SHP77 (cell line): ENCODE measurements around the gene USP6.
"Not testable (repeated sequence)": the region's sequence is repeated elsewhere in the genome, so short reads cannot be mapped to it uniquely, and the experiment has no call there.

ENCODE experiments used
- DNase-seq, 2 experiments: peaks; one replicate each; lab custom pipeline; 2025; lab: John Stamatoyannopoulos, UW

USP6 gene

GRCh38 chr17:5191541-5192417 is 75.9 kb downstream of the USP6 start, which contains the start of gene ZNF594:
Gene ZNF594, minus strand, starts transcription at chr17:5191868. Its CDS starts 7,612 bp downstream, at chr17:5184256.
- DNase-seq, result peak; percentile 70 to 82

GRCh38 chr17:5194346-5194745 is 78.5 kb downstream of the USP6 start:
- DNase-seq, result no peak

- no peak for DNase-seq
Measured at GRCh38 chr17:5198472-5198871, 82.6 kb downstream of the USP6 start.

- no peak for DNase-seq
Measured at GRCh38 chr17:5200360-5200759, 84.5 kb downstream of the USP6 start.

GRCh38 chr17:5201011-5201410 is 85.2 kb downstream of the USP6 start:
- DNase-seq, result no peak

- no peak for DNase-seq
Measured at GRCh38 chr17:5203178-5203907, 87.5 kb downstream of the USP6 start.

GRCh38 chr17:5203908-5204294 is 88.1 kb downstream of the USP6 start:
- no peak for DNase-seq

- no peak for DNase-seq
Measured at GRCh38 chr17:5209396-5209795, 93.6 kb downstream of the USP6 start.

GRCh38 chr17:5210091-5210490 is 94.3 kb downstream of the USP6 start:
- no peak for DNase-seq

GRCh38 chr17:5210614-5211252 is 94.9 kb downstream of the USP6 start:
- no peak for DNase-seq

GRCh38 chr17:5211458-5211857 is 95.6 kb downstream of the USP6 start:
- no peak for DNase-seq

GRCh38 chr17:5217562-5217961 is 101.7 kb downstream of the USP6 start:
- not testable (repeated sequence) for DNase-seq

- no peak for DNase-seq
Measured at GRCh38 chr17:5219536-5219935, 103.7 kb downstream of the USP6 start.

- DNase-seq, result no peak
Measured at GRCh38 chr17:5220074-5220473, 104.2 kb downstream of the USP6 start.

- not testable (repeated sequence) for DNase-seq
Measured at GRCh38 chr17:5221912-5222311, 106.1 kb downstream of the USP6 start.
